GM12873 (cell line): ENCODE measurements around the gene OAS1.

ENCODE experiments used
- TF ChIP-seq, protein P1 (sequence below): IDR thresholded peaks from 2 replicates; pipeline ENCODE4 v1.5.1; 2012; ENCODE audit warnings: low read depth, mild to moderate bottlenecking, moderate library complexity, low read length, control low read depth; ENCODE audit not compliant: insufficient read depth; ENCODE audit errors: missing control alignments

Gene OAS1

GRCh38 chr12:112906712-112907414 is at the start of gene OAS1:
OAS1 (plus strand) TSS chr12:112906962; CDS start chr12:112907040, 78 bp downstream.
- TF ChIP-seq, protein P1, sequence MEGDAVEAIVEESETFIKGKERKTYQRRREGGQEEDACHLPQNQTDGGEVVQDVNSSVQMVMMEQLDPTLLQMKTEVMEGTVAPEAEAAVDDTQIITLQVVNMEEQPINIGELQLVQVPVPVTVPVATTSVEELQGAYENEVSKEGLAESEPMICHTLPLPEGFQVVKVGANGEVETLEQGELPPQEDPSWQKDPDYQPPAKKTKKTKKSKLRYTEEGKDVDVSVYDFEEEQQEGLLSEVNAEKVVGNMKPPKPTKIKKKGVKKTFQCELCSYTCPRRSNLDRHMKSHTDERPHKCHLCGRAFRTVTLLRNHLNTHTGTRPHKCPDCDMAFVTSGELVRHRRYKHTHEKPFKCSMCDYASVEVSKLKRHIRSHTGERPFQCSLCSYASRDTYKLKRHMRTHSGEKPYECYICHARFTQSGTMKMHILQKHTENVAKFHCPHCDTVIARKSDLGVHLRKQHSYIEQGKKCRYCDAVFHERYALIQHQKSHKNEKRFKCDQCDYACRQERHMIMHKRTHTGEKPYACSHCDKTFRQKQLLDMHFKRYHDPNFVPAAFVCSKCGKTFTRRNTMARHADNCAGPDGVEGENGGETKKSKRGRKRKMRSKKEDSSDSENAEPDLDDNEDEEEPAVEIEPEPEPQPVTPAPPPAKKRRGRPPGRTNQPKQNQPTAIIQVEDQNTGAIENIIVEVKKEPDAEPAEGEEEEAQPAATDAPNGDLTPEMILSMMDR = no peak

GRCh38 chr12:112859291-112859690 is 47.5 kb upstream of the OAS1 start:
- TF ChIP-seq, protein P1 = no peak

GRCh38 chr12:112860181-112860580 is 46.6 kb upstream of the OAS1 start:
- TF ChIP-seq, protein P1 = no peak

GRCh38 chr12:112861284-112861683 is 45.5 kb upstream of the OAS1 start:
- TF ChIP-seq, protein P1 = no peak

DNA sequence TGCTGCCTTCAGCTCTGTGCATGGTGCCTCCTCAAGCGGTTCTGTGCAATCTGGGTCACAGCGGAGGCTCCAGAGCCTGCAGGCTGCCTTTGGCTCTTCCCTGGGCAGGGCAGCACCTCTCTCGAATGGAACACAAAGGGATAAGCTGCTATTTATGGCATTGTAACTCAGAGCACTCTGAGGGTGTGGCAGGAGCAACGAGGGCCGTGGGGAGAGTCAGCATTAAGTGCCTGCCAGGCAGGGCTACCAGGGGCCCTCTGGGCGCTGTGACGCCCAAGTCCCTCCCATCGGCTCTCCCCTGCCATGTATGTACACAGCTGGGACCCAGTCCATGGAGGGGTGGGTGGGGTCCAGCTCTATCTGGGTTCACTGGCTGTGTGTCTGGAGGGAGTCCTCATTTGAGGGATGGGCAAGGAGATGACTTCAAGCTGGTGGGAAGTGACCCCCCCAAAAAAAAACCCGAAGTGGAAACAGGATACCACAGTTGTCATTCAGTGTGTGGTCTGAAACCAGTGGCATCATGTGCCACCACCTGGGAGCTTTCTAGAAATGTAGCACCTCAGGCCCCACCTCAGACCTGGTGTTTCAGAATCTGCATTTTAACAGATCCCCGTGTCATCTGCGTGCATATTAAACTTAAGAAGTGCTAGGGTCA is 44.0 kb upstream of the OAS1 start:
- TF ChIP-seq, protein P1 = no peak

DNA sequence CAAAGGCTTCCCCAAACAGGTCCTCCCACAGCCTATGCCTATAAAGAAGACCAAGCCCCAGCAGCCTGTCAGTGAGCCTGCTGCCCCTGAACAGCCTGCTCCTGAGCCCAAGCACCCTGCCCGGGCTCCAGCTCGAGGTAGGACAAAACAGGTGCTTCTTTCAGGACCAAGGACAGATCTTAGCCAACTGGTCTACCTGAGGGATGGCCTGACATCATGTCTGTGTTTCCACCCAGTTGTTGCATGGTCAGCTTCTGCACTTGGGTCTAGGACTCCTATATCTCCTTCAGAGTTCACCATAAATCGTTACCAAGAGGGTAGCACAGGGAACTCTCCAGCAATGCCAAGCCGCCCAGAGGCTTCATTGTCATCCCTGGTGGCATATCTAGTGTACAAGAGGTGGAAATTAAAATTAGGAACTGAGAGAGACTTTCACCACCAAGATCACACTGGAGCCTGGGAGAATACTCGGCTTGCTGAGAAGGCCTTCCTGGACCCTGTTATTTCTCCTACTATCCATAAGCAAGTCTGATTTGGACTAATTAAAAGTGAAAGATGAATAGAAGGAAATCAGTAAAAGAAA is 38.2 kb upstream of the OAS1 start:
- TF ChIP-seq, protein P1 = no peak

- TF ChIP-seq, protein P1 = no peak
Observed at GRCh38 chr12:112869091-112869490, 37.7 kb upstream of the OAS1 start.
